GM18508 (cell line): ENCODE measurements around the gene EHD4.

Experiments used
- ATAC-seq: cut with Tn5 transposase; IDR thresholded peaks from one replicate; pipeline ENCODE4 v1.9.1; 2021; ENCODE audit warnings: moderate number of reproducible peaks; ENCODE audit not compliant: insufficient read depth, unreplicated experiment

The EHD4 gene

DNA sequence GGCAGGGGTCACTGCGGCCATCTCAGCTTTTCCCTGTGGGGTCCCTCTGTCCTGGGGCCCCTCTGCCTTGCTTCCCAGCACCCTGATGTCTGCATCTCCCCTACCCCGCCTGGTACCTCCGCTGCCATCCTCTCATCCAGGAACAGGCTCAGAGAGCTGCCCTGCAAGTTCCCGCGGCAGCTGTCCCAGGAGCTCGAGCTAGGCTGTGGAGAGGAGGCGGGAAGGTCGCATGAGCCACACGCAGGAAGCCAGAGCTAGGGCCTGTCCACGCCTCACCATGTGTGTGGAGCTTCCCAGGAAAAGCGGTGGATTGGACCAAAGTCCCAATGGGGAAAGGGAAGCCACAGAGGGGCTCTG, 121.2 kb downstream of the EHD4 start:
- no peak for ATAC-seq

DNA sequence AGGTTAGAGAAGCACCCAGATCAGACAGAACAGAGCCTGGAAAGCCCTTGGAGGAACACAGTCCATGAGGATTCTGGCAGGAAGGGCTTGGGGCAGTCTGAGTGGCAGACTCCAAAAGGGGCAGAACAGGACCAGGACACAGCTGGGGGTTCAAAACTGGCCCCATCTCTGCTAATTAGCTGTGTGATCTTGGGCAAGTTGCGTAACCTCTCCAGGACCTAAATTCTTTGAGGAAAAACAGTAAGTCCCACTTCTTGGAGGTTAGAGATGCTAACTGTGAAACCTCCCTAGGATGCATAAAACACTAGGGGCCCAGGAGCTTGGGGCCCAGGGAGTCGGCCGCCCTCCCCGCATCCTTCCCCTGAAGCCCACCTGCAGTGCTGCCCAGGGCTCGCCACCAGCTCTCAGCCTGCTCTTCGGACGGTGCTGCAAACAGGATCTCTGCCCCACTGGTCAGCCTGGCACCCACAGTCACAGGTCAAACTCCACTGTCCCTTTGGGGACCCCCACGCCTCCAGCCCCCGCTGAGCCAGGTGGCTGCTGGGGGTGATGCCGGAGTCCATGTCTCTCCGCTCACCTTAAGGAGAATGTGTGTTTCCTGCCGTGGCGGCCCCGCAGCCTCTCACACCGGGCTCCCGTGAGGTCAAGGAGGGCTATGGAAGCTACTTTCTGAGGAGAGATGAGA, 121.7 kb downstream of the EHD4 start:
- no peak for ATAC-seq

DNA sequence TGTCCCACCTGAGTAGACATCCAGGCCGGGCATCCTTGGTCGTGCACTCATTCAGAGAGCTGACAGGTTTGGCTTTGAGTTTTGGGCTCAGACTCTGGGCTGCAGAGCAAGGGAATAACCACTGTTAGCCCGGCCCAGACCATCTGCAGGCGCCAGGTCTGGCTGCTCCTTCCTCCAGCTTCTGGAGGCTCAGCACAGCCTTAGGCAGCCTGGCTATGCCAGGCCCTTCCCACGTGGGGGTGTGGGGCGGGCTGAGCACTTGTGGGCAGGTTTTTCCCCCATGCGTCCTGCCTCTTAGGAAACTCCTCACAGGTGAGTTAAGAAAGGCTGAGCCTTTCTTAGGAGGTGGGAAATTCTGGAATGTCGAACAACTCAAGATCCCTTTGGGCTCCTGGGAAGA, 122.5 kb downstream of the EHD4 start:
- no peak for ATAC-seq

DNA sequence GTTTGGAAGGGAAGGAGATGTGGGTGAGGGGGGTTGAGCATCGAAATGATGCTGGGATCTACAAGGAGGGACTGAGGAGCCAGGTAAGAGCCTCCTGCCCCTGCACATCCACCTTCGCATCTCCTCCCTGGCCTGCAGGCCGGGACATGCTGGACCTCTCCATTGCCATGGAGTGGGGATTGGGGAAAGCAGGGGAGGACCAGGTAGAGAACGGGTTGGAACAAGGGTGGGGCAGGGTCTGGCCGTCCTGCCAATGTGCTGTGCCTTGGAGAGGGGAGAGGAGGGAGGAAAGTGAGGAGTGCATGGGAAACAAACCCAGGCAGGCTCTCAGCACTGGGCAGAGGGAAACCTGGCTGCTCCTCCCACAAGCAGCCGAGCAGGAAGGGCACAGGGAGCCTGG, 123.2 kb downstream of the EHD4 start:
- ATAC-seq = no peak

DNA sequence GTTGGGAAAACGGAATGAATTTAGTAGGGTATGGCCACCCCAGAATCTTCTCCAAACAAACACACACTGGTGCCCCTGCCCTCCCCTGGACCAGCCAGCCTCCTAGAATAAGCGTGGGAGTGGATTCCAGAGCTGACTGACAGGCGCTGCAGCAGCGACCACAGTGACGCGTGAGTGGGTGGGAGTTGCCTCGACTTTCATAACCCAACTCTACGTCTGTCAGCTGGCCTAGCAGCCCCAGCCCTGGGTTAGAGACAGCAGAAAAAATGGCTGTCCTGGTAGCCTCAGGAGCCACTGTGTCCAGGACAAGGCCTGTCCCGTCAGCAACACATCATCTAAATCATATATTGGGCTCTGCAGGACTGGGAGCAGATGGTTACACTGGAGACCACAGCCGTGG, 123.7 kb downstream of the EHD4 start:
- ATAC-seq = no peak

DNA sequence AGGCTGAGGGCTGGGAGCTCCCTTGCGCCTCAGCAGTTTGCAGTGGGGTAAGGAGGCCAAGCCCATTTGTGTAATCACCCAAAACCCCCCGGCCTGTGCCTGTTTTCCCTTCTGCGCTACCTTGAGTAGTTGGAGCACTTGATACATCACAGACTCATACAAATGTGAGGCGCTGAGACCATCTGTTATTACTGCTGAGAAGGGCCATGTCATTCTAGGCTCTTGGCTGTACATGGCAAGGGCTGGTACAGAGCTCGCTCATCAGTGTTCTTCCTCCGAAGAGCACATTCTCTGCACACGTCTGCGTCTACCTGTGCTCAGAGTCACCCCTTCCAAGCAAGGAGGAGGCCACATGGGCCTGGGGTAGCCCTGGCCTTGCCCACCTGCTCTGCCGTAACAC, 124.4 kb downstream of the EHD4 start:
- no peak for ATAC-seq

DNA sequence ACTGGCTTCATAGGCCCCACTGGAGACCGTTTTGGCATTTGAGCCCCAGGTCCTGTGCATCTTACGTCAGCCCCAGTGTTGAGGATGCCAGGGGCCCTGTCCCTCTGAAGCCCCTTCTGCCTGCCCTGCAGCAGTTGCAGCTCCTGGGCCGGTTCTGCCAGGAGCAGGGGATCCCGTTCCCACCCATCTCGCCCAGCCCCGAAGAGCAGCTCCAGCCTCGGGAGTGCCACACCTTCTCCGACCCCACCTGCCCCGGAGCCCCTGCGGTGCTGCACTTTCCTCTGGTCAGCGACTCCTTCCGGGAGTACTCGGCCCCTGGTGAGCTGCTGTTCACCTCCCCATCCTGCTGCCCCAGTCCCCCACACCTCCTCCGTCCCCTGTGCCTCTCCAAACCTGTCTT, 125.2 kb downstream of the EHD4 start:
- ATAC-seq = no peak
